22Rv1 (cell line): ENCODE measurements around the gene MRPL38.

Experiments used
- CTCF ChIP-seq: fragments of 450-650 bp; IDR thresholded peaks from 2 replicates; pipeline ENCODE4 v1.5.1; 2017; ENCODE audit warnings: mild to moderate bottlenecking
- ZFX ChIP-seq: fragments of 450-650 bp; IDR thresholded peaks from 2 replicates; pipeline ENCODE4 v1.6.1; 2017; ENCODE audit warnings: antibody characterized with exemption, borderline replicate concordance

GRCh38 chr17:75893305-75894048 lies 11.2 kb downstream of the MRPL38 start:
- TF ChIP-seq CTCF (no peak), ZFX (no peak)
